Loucy (cell line): ENCODE results near the gene DLX3.

Experiments
- CTCF ChIP-seq: fragments of 200-600 bp; sonication (generic); conservative IDR thresholded peaks from 2 replicates; pipeline ENCODE4 v1.5.1; 2014; ENCODE audit warnings: mild to moderate bottlenecking, antibody characterized with exemption, low read length
- EZH2phosphoT487 ChIP-seq: fragments of 200-600 bp; IDR thresholded peaks from 2 replicates; pipeline ENCODE4 v1.6.1; 2018; ENCODE audit warnings: antibody characterized with exemption, mild to moderate bottlenecking, moderate library complexity, borderline replicate concordance

- TF ChIP-seq CTCF (no peak), EZH2phosphoT487 (no peak)
Measured at GRCh38 chr17:49944273-49944870, 50.7 kb downstream of the DLX3 start.
